GM12874 (cell line): Measurements from ENCODE around the gene TARP.

Experiments
- TF ChIP-seq, protein P1 (sequence below): IDR thresholded peaks from 2 replicates; pipeline ENCODE4 v1.5.1; 2011; ENCODE audit warnings: low read depth, mild to moderate bottlenecking, control low read depth, low read length, moderate library complexity; ENCODE audit not compliant: insufficient read depth

Gene TARP

DNA sequence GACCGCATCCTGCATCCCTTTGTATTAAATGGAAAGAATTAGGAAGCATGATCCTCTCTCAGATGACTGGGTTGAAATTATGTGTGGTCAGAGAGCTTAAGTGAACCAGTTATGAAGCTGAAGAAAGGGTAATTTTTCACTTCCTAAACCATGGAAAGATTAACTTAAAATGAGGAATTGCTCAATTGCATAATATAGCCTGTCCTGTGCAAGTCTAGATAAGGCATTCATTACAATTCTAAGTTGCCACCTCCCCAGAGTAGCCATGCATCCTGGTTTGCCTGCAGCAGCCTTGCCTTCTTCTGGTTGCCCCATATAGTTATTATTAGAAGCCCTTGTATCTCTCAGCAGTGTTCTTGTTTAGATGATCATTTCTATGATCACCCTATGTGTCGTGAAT, 50.1 kb downstream of the TARP start:
- TF ChIP-seq, protein P1, sequence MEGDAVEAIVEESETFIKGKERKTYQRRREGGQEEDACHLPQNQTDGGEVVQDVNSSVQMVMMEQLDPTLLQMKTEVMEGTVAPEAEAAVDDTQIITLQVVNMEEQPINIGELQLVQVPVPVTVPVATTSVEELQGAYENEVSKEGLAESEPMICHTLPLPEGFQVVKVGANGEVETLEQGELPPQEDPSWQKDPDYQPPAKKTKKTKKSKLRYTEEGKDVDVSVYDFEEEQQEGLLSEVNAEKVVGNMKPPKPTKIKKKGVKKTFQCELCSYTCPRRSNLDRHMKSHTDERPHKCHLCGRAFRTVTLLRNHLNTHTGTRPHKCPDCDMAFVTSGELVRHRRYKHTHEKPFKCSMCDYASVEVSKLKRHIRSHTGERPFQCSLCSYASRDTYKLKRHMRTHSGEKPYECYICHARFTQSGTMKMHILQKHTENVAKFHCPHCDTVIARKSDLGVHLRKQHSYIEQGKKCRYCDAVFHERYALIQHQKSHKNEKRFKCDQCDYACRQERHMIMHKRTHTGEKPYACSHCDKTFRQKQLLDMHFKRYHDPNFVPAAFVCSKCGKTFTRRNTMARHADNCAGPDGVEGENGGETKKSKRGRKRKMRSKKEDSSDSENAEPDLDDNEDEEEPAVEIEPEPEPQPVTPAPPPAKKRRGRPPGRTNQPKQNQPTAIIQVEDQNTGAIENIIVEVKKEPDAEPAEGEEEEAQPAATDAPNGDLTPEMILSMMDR, result no peak

DNA sequence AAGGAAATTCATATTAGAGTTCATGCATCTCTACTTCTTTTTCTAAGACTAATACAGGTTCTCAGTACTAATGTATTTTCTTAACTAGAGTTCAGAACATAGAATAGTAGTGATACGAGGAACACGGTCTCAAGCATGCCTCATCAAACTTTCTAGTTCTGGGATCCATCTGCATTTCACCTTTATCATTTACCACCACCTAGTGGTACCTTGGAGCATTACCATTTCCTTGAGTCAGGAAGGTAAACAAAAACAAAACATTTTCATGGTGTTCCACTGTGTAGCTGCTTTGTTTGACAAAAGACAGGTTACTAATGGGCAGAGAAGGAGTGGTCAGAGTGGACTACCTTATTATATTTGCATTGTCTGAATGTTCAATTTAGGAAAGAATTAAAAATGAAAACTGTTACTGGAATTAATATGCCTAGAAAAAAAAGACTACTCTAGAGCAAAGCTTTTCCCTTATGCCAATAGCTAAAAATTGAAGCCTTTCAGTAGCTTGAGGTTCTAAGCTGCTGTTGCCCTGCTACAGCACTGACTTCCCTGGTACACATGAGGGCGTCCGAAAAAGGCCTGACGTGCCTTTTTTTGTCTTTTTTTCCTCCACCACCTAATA, 50.8 kb downstream of the TARP start:
- TF ChIP-seq, protein P1, result peak; percentile 60; the same call in 1 of the 2 replicates

DNA sequence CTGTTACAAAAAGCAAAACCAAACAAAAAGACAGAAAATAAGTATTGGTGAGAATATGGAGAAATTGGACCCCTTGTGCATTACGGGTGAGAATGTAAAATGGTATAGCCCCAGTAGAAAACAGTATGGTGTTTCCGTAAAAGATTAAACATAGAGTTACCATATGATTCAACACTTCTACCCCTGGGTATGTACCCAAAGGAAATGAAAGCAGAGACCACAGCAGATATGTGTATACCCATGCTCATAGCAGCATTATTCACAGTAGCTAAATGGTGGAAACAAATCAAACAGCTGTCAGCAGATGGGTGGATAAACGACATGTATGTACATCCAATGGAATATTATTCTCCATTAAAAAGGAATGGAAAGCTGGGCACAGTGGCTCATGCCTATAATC, 53.0 kb downstream of the TARP start:
- TF ChIP-seq, protein P1, result no peak

DNA sequence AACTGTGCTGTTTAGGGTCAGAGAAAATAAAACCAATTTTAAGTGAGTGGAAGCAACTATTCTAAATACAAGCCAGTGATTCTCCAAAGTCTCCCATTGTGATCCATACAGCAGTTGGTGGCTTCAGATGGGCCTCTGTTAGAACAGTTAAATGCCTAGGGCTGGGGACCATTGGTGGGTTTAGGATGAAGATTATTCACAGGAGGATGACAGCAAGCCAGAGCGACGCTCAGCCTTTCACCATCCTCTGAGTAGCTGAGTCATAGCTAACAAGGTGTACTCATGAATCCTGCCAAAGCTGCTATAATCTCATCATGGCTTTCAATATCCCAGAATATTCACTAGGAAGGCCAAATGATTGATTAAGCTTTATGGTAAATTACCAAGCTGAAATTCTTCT, 55.8 kb downstream of the TARP start:
- TF ChIP-seq, protein P1, result no peak

DNA sequence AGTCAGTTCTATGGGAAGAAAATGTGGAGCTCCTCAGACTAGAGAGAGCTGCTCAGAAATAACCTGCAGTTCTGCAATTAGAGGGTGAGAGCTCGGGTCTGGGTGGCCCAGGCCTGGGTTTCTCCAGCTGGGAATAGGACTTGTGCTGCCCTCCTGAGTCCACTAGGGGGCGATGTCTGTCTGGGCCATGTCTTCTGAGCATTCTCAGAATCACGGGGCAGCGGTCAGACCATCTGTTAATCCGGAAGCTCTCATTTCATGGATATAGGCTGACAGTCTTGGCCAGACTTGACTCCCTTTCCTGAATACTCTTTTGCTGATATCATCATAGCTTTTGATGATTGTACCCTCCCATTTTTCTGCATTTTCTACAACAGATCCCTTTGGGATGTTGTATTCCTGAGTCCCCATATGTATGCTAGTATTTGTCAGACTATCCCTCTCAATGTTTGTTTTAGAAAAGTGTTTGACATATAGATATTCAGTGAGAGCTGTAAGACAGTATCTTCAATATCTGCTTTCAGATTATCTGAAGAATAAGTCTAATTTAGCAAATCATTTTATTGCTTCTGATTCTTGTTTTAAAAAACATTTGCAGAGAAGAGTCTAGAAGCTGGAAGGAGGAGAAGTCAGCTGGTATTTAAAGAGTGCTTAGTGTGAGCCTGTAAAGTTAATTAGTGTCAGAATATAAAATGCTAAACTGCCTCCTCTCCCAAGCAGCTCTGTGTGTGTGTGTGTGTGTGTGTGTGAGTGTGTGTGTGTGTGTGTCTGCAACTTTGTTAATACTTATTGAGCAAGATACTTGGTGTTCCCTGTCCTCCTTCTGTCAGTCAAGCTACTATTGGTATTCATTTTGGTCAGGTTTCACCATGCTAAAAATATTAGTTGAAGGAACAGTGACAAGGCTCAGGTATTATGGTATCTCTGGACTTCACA, 57.4 kb downstream of the TARP start:
- TF ChIP-seq, protein P1, result peak; percentile 97

DNA sequence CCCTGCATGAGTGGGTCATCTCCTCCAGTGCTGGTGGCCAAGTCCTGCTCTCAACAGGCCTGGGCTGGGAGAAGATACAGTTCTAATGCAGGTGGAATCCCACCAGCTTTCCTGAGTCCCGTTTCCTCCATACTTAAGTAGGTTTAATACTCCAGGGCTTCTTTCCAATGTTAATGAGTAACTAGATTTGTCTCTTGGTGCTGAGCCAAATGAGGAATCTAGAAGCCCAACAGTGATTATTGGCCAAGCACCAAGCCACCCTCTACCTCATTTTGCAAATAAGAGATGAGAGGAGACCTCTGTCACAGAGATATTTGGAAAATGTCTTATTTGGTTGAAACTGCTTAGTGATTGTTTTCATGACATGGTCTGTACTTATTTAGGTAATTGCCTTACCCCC, 58.3 kb downstream of the TARP start:
- TF ChIP-seq, protein P1, result no peak

DNA sequence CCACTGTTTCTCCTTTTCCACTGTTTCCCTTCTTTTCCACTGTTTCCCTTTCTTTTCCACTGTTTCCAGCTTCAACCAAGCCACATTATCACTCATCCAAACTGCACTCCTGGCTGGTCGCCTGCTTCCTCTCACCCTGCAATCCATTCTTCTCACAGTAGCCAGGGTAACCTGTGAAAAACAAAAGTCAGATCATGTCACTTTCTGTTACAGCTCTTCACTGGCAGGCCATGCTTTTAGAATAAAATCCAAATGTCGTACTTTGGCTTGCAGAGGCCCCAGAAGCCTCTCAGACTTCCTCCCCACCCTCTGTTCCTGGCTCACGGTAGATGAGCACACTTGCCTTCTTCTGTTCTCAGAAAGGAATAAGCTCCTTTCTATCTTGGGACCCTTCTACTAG, 61.5 kb downstream of the TARP start:
- TF ChIP-seq, protein P1, result no peak
